HepG2 (cell line): ENCODE results near the gene UPB1. TPM values are rescaled to one million over a fixed set of nuclear protein-coding genes. Genes with fewer than 3 reads are reported as not detected.

ENCODE experiments used
- CREM ChIP-seq, 2 experiments: sonication (generic) in 1 of 2; formaldehyde crosslinking in 1 of 2; IDR thresholded peaks; 2 replicates each; pipeline versions ENCODE4 v1.4.0 to v1.6.1; 2016 to 2020; ENCODE audit warnings: antibody characterized with exemption in 1 of 2, mild to moderate bottlenecking in 1 of 2, missing genetic modification reagents in 1 of 2
- ERF ChIP-seq: IDR thresholded peaks from 2 replicates; pipeline ENCODE4 v1.6.1; 2018; ENCODE audit warnings: missing biosample characterization, missing genetic modification reagents
- ETV5 ChIP-seq: IDR thresholded peaks from 2 replicates; pipeline ENCODE4 v1.6.1; 2018; ENCODE audit warnings: missing biosample characterization, missing genetic modification reagents, inconsistent platforms, borderline replicate concordance
- KDM2A ChIP-seq: sonication (generic); formaldehyde crosslinking; IDR thresholded peaks from 2 replicates; pipeline ENCODE4 v1.4.0; 2020; ENCODE audit warnings: low read depth, missing genetic modification reagents, borderline replicate concordance
- KDM5A ChIP-seq: fragments of 200-600 bp; sonication (generic); IDR thresholded peaks from 2 replicates; pipeline ENCODE4 v1.7.0; 2018; ENCODE audit warnings: antibody characterized with exemption, mild to moderate bottlenecking, low read length, borderline replicate concordance
- KLF9 ChIP-seq: IDR thresholded peaks from 2 replicates; pipeline ENCODE4 v1.6.1; 2016; ENCODE audit warnings: low read depth
- MEF2D ChIP-seq: sonication (generic); formaldehyde crosslinking; IDR thresholded peaks from 2 replicates; pipeline ENCODE4 v1.5.1; 2020; ENCODE audit warnings: mild to moderate bottlenecking, missing genetic modification reagents
- PHF5A ChIP-seq: IDR thresholded peaks from one replicate; pipeline ENCODE4 v1.6.1; 2018; ENCODE audit warnings: low read depth, missing genetic modification reagents; ENCODE audit not compliant: unreplicated experiment
- RAD51 ChIP-seq: fragments of 450-650 bp; IDR thresholded peaks from 2 replicates; pipeline ENCODE4 v1.6.1; 2016; ENCODE audit warnings: borderline replicate concordance
- RARA ChIP-seq: IDR thresholded peaks from 2 replicates; pipeline ENCODE4 v1.6.1; 2016; ENCODE audit warnings: missing genetic modification reagents, missing compliant biosample characterization
- SAFB2 ChIP-seq: sonication (generic); formaldehyde crosslinking; IDR thresholded peaks from 2 replicates; pipeline ENCODE4 v1.5.1; 2020; ENCODE audit warnings: missing genetic modification reagents, low read depth, mild to moderate bottlenecking, borderline replicate concordance
- TSC22D2 ChIP-seq: sonication (generic); formaldehyde crosslinking; IDR thresholded peaks from 2 replicates; pipeline ENCODE4 v1.5.1; 2020; ENCODE audit warnings: missing genetic modification reagents, mild to moderate bottlenecking, borderline replicate concordance
- ZFP36 ChIP-seq: fragments of 150-350 bp; IDR thresholded peaks from 2 replicates; pipeline ENCODE4 v1.6.1; 2018; ENCODE audit warnings: borderline replicate concordance, low read length, low read depth; ENCODE audit not compliant: partially characterized antibody
- ZNF121 ChIP-seq: sonication (generic); formaldehyde crosslinking; IDR thresholded peaks from 2 replicates; pipeline ENCODE4 v1.5.0; 2020; ENCODE audit warnings: mild to moderate bottlenecking, missing genetic modification reagents
- ZNF160 ChIP-seq: sonication (generic); formaldehyde crosslinking; IDR thresholded peaks from 2 replicates; pipeline ENCODE4 v1.8.0; 2022; ENCODE audit warnings: mild to moderate bottlenecking, inconsistent platforms, missing genetic modification reagents
- ZNF615 ChIP-seq: sonication (generic); formaldehyde crosslinking; IDR thresholded peaks from 2 replicates; pipeline ENCODE4 v1.5.0; 2020; ENCODE audit warnings: mild to moderate bottlenecking, missing genetic modification reagents, borderline replicate concordance
- ZNF878 ChIP-seq: sonication (generic); formaldehyde crosslinking; IDR thresholded peaks from 2 replicates; pipeline ENCODE4 v1.8.1; 2023; ENCODE audit warnings: mild to moderate bottlenecking, missing genetic modification reagents, moderate library complexity
- polyA plus RNA-seq, 8 experiments: library from polyadenylated mRNA; depleted of rRNA in 3 of 8; stranded (reverse) in 7 of 8; unstranded in 1 of 8; fragments of >200 nt; fragmentation: Illumina TruSeq in 4 of 8; extraction: Trizol in 4 of 8; gene quantifications; 2 replicates each; pipeline versions ENCODE4 v1.2.1 to v1.2.3, GENCODE V29; 2011 to 2016; ENCODE audit warnings: low read depth in 4 of 8, missing spikeins in 1 of 8, mixed read lengths in 1 of 8; ENCODE audit not compliant: insufficient read depth in 1 of 8
- total RNA-seq, 5 experiments: library from RNA; depleted of rRNA; stranded (reverse); fragments of >200 nt; fragmentation: Illumina TruSeq; extraction: Trizol; gene quantifications; 2 replicates each; pipeline ENCODE4 v1.2.3, GENCODE V29; 2016; ENCODE audit warnings: low read depth in 1 of 5
- TF ChIP-seq, protein P1 (sequence below): sonication (generic); formaldehyde crosslinking; IDR thresholded peaks from 2 replicates; pipeline ENCODE4 v1.5.0; 2020; ENCODE audit warnings: mild to moderate bottlenecking, missing genetic modification reagents
- TF ChIP-seq, protein P2 (sequence below): IDR thresholded peaks from 2 replicates; pipeline ENCODE4 v1.6.1; 2016; ENCODE audit warnings: mild to moderate bottlenecking
- TF ChIP-seq, protein P3 (sequence below): IDR thresholded peaks from 2 replicates; pipeline ENCODE4 v1.6.1; 2016; ENCODE audit warnings: low read depth
- TF ChIP-seq, protein P4 (sequence below): sonication (generic); formaldehyde crosslinking; IDR thresholded peaks from 2 replicates; pipeline ENCODE4 v1.4.0; 2020; ENCODE audit warnings: mild to moderate bottlenecking, missing genetic modification reagents
- TF ChIP-seq, protein P5 (sequence below): sonication (generic); formaldehyde crosslinking; IDR thresholded peaks from 2 replicates; pipeline ENCODE4 v1.9.0; 2021; ENCODE audit warnings: missing genetic modification reagents, mild to moderate bottlenecking, borderline replicate concordance

UPB1 gene
- total and polyA plus RNA-seq, 2 of the 13 experiments (the other 11 are each of a cell fraction or from before 2014, with no cell fraction given), result 0.38 to 1.2 TPM

DNA sequence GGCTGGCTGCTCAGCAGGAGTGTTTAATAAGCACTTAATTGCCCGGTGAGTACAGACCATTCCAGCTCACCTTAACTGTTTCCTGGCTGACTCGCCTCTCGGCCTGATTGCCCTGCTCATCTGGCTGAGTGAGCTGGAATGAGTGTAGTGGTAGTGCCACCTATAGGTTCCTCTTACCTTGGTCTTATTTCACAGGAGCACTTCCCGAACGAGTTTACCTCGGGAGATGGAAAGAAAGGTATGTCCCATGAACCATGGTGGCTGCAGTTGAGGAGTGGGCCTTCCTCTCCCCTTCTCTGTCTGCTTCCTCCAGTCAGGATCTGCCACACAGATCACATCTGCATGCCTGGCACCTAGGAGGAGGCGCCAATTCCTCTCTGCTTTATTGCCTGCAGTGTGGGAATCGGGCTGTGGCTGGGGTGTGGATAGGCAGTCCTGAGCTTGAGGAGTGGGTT, 26.7 kb downstream of the UPB1 start (continued):
- TF ChIP-seq, protein P1, sequence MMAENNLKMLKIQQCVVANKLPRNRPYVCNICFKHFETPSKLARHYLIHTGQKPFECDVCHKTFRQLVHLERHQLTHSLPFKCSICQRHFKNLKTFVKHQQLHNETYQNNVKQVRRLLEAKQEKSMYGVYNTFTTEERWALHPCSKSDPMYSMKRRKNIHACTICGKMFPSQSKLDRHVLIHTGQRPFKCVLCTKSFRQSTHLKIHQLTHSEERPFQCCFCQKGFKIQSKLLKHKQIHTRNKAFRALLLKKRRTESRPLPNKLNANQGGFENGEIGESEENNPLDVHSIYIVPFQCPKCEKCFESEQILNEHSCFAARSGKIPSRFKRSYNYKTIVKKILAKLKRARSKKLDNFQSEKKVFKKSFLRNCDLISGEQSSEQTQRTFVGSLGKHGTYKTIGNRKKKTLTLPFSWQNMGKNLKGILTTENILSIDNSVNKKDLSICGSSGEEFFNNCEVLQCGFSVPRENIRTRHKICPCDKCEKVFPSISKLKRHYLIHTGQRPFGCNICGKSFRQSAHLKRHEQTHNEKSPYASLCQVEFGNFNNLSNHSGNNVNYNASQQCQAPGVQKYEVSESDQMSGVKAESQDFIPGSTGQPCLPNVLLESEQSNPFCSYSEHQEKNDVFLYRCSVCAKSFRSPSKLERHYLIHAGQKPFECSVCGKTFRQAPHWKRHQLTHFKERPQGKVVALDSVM, result 0 out of 2 replicates have a peak, but pooled peaks have one; percentile 35
- TF ChIP-seq KDM5A (no peak), CREM (IDR thresholded peaks at IDR 0.05) (no peak), CREM (CRISPR knock-in tag; IDR thresholded peaks at IDR 0.05) (no peak), ZNF121 (CRISPR knock-in tag) (no peak), RARA (0 out of 2 replicates have a peak, but pooled peaks have one; percentile 19), ERF (CRISPR knock-in tag) (peak; percentile 37; the same call in 1 of the 2 replicates), MEF2D (no peak), ZNF615 (CRISPR knock-in tag) (no peak), KDM2A (CRISPR knock-in tag) (peak; percentile 78), ZFP36 (no peak), KLF9 (CRISPR knock-in tag) (no peak), ETV5 (CRISPR knock-in tag) (peak; percentile 43; the same call in 1 of the 2 replicates), SAFB2 (CRISPR knock-in tag) (no peak), RAD51 (no peak), PHF5A (CRISPR knock-in tag) (peak; percentile 53), TSC22D2 (no peak), ZNF160 (no peak), ZNF878 (CRISPR knock-in tag) (peak; percentile 62; the same call in 1 of the 2 replicates)
- TF ChIP-seq, protein P2, sequence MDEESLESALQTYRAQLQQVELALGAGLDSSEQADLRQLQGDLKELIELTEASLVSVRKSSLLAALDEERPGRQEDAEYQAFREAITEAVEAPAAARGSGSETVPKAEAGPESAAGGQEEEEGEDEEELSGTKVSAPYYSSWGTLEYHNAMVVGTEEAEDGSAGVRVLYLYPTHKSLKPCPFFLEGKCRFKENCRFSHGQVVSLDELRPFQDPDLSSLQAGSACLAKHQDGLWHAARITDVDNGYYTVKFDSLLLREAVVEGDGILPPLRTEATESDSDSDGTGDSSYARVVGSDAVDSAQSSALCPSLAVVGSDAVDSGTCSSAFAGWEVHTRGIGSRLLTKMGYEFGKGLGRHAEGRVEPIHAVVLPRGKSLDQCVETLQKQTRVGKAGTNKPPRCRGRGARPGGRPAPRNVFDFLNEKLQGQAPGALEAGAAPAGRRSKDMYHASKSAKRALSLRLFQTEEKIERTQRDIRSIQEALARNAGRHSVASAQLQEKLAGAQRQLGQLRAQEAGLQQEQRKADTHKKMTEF, result peak; percentile 70
- TF ChIP-seq, protein P3, sequence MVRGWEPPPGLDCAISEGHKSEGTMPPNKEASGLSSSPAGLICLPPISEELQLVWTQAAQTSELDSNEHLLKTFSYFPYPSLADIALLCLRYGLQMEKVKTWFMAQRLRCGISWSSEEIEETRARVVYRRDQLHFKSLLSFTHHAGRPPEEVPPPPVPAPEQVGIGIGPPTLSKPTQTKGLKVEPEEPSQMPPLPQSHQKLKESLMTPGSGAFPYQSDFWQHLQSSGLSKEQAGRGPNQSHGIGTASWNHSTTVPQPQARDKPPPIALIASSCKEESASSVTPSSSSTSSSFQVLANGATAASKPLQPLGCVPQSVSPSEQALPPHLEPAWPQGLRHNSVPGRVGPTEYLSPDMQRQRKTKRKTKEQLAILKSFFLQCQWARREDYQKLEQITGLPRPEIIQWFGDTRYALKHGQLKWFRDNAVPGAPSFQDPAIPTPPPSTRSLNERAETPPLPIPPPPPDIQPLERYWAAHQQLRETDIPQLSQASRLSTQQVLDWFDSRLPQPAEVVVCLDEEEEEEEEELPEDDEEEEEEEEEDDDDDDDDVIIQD (CRISPR knock-in tag), result no peak
- TF ChIP-seq, protein P4, sequence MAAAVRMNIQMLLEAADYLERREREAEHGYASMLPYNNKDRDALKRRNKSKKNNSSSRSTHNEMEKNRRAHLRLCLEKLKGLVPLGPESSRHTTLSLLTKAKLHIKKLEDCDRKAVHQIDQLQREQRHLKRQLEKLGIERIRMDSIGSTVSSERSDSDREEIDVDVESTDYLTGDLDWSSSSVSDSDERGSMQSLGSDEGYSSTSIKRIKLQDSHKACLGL (CRISPR knock-in tag), result no peak
- TF ChIP-seq, protein P5, sequence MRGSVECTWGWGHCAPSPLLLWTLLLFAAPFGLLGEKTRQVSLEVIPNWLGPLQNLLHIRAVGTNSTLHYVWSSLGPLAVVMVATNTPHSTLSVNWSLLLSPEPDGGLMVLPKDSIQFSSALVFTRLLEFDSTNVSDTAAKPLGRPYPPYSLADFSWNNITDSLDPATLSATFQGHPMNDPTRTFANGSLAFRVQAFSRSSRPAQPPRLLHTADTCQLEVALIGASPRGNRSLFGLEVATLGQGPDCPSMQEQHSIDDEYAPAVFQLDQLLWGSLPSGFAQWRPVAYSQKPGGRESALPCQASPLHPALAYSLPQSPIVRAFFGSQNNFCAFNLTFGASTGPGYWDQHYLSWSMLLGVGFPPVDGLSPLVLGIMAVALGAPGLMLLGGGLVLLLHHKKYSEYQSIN (CRISPR knock-in tag), result no peak
